ENCODE results near the gene CYSLTR2. TPM values are rescaled to one million over a fixed set of nuclear protein-coding genes. Genes with fewer than 3 reads are reported as not detected.

The CYSLTR2 gene
- total and polyA plus RNA-seq, 2 experiments from 2014 or later: not detected

DNA sequence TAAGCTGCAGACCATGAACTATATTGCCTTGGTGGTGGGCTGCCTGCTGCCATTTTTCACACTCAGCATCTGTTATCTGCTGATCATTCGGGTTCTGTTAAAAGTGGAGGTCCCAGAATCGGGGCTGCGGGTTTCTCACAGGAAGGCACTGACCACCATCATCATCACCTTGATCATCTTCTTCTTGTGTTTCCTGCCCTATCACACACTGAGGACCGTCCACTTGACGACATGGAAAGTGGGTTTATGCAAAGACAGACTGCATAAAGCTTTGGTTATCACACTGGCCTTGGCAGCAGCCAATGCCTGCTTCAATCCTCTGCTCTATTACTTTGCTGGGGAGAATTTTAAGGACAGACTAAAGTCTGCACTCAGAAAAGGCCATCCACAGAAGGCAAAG is 53.7 kb downstream of the CYSLTR2 start:
- H3K4me2 ChIP-seq (ENCODE audit: unreplicated experiment): no peak overlapping the region
- no peak for DNase-seq
- in situ Hi-C loops (cut with MboI): no loop called here

DNA sequence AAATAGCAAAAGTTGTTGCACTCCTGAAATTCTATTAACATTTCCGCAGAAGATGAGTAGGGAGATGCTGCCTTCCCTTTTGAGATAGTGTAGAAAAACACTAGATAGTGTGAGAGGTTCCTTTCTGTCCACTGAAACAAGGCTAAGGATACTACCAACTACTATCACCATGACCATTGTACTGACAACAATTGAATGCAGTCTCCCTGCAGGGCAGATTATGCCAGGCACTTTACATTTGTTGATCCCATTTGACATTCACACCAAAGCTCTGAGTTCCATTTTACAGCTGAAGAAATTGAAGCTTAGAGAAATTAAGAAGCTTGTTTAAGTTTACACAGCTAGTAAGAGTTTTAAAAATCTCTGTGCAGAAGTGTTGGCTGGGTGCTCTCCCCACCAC is 55.0 kb downstream of the CYSLTR2 start:
- TF ChIP-seq EZH2phosphoT487 (IDR thresholded peaks at IDR 0.05; ENCODE audit: insufficient read depth, low read depth): no peak
- no peak for TF ChIP-seq EZH2 (IDR thresholded peaks at IDR 0.05; ENCODE audit: insufficient read depth, poor library complexity, severe bottlenecking)
- DNase-seq: no peak
- Histone ChIP-seq H3F3A (ENCODE audit: insufficient read depth) (no peaks in the 10 kb centered on the region), H2AFZ (no peak overlapping the region), H3K27me3 (replicated peaks; ENCODE audit: insufficient read depth) (peaks cover 20% of the 10 kb centered on the region; the same call in 1 of the 2 replicates), H3K4me3 (no peak overlapping the region), H3K9me2 (ENCODE audit: insufficient read depth) (no peaks in the 10 kb centered on the region), H3K27ac (no peak overlapping the region), H4K20me1 (ENCODE audit: insufficient read depth) (no peaks in the 10 kb centered on the region), H3K9me3 (ENCODE audit: low read depth) (no peaks in the 10 kb centered on the region), H3K4me1 (ENCODE audit: insufficient read depth) (no peaks in the 10 kb centered on the region), H3K36me3 (ENCODE audit: low read depth) (no peaks in the 10 kb centered on the region), H3K9ac (no peak overlapping the region), H3K4me2 (ENCODE audit: unreplicated experiment) (no peak overlapping the region), H3K79me2 (ENCODE audit: insufficient read depth) (no peaks in the 10 kb centered on the region)
- in situ Hi-C loops (cut with MboI): no loop called here
- 21 to 23% methylated on average over 1 of the region's 1 CpG for WGBS, 2 experiments (ENCODE audit: low coverage in 1 of 2, low lambda C conversion rate in 2 of 2, missing lambda C conversion rate in 2 of 2)

More for the DNA sequence above, 53.7 kb downstream of the CYSLTR2 start:
- H3K4me1 ChIP-seq (ENCODE audit: insufficient read depth): no peaks in the 10 kb centered on the region
- no peak overlapping the region for H3K9ac ChIP-seq
- H3K27ac ChIP-seq: no peak overlapping the region
- H3K36me3 ChIP-seq (ENCODE audit: low read depth): no peaks in the 10 kb centered on the region
- TF ChIP-seq EZH2 (IDR thresholded peaks at IDR 0.05; ENCODE audit: insufficient read depth, poor library complexity, severe bottlenecking) (no peak), EZH2phosphoT487 (IDR thresholded peaks at IDR 0.05; ENCODE audit: insufficient read depth, low read depth) (no peak)
- no peak overlapping the region for H3K4me3 ChIP-seq
- no peaks in the 10 kb centered on the region for H4K20me1 ChIP-seq (ENCODE audit: insufficient read depth)
- no peaks in the 10 kb centered on the region for H3K9me3 ChIP-seq (ENCODE audit: low read depth)
- H2AFZ ChIP-seq: no peak overlapping the region
- no peaks in the 10 kb centered on the region for H3F3A ChIP-seq (ENCODE audit: insufficient read depth)
- H3K9me2 ChIP-seq (ENCODE audit: insufficient read depth): no peaks in the 10 kb centered on the region
- WGBS, 2 experiments (ENCODE audit: low coverage in 1 of 2, low lambda C conversion rate in 2 of 2, missing lambda C conversion rate in 2 of 2): 44 to 56% methylated on average over 5 of the region's 5 CpGs
- no peaks in the 10 kb centered on the region for H3K79me2 ChIP-seq (ENCODE audit: insufficient read depth)
- H3K27me3 ChIP-seq (replicated peaks; ENCODE audit: insufficient read depth): peaks cover 20% of the 10 kb centered on the region; the same call in 1 of the 2 replicates

DNA sequence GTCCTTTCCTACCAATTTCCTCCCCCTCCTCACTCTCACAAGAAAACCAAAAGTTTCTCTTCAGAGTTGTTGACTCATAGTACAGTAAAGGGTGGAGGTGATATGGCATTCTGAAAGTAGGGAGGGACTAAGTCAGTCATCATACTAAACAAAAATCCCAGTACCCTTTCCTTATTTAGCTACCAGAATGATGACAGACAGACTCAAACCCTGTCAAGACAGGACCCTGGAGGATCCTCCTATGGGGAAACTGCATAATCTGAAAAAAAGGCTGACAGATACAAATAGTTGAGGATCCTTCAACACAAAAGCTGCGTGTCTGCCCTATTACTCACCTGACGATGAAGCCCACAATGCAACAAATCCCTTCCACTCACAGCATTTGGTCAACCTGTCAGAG is 55.5 kb downstream of the CYSLTR2 start:
- TF ChIP-seq EZH2 (IDR thresholded peaks at IDR 0.05; ENCODE audit: insufficient read depth, poor library complexity, severe bottlenecking) (no peak), EZH2phosphoT487 (IDR thresholded peaks at IDR 0.05; ENCODE audit: insufficient read depth, low read depth) (no peak)
- H3K4me3 ChIP-seq: no peak overlapping the region
- no peaks in the 10 kb centered on the region for H3K4me1 ChIP-seq (ENCODE audit: insufficient read depth)
- no peaks in the 10 kb centered on the region for H3K9me3 ChIP-seq (ENCODE audit: low read depth)
- in situ Hi-C loops (cut with MboI): no loop called here
- peaks cover 20% of the 10 kb centered on the region; the same call in 1 of the 2 replicates for H3K27me3 ChIP-seq (replicated peaks; ENCODE audit: insufficient read depth)
- no peaks in the 10 kb centered on the region for H3K9me2 ChIP-seq (ENCODE audit: insufficient read depth)
- no peaks in the 10 kb centered on the region for H4K20me1 ChIP-seq (ENCODE audit: insufficient read depth)
- WGBS, 2 experiments (ENCODE audit: low coverage in 1 of 2, low lambda C conversion rate in 2 of 2, missing lambda C conversion rate in 2 of 2): 57 to 63% methylated on average over 2 of the region's 2 CpGs
- no peak overlapping the region for H3K27ac ChIP-seq
- no peaks in the 10 kb centered on the region for H3K79me2 ChIP-seq (ENCODE audit: insufficient read depth)
- H3K9ac ChIP-seq: no peak overlapping the region
- H2AFZ ChIP-seq: no peak overlapping the region
- H3F3A ChIP-seq (ENCODE audit: insufficient read depth): no peaks in the 10 kb centered on the region
- DNase-seq: no peak
- H3K36me3 ChIP-seq (ENCODE audit: low read depth): no peaks in the 10 kb centered on the region
- H3K4me2 ChIP-seq (ENCODE audit: unreplicated experiment): no peak overlapping the region

DNA sequence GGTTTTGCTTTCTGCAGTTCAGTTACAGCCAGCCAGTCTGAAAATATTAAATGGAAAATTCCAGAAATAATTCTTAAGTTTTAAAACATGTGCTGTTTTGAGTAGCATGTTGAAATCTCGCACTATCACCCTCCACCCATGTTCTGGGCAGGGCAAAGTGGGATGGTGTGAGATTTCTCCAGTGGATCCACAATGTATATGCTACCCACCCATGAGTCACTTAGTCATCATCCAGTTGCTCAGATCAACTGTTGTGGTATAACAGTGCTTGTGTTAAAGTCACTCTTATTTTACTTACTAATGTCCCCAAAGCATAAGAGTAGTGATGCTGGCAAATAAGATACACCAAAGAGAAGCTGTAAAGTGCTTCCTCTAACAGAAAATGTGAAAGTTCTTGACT is 56.4 kb downstream of the CYSLTR2 start:
- Histone ChIP-seq H4K20me1 (ENCODE audit: insufficient read depth) (no peaks in the 10 kb centered on the region), H3K4me3 (no peak overlapping the region), H3K9me2 (ENCODE audit: insufficient read depth) (no peaks in the 10 kb centered on the region), H3F3A (ENCODE audit: insufficient read depth) (no peaks in the 10 kb centered on the region), H3K79me2 (ENCODE audit: insufficient read depth) (no peaks in the 10 kb centered on the region), H3K27me3 (replicated peaks; ENCODE audit: insufficient read depth) (peaks cover 12% of the 10 kb centered on the region; the same call in 1 of the 2 replicates), H3K27ac (no peak overlapping the region), H3K9me3 (ENCODE audit: low read depth) (no peaks in the 10 kb centered on the region), H3K9ac (no peak overlapping the region), H3K36me3 (ENCODE audit: low read depth) (no peaks in the 10 kb centered on the region), H2AFZ (no peak overlapping the region), H3K4me2 (ENCODE audit: unreplicated experiment) (no peak overlapping the region), H3K4me1 (ENCODE audit: insufficient read depth) (no peaks in the 10 kb centered on the region)
- TF ChIP-seq EZH2 (IDR thresholded peaks at IDR 0.05; ENCODE audit: insufficient read depth, poor library complexity, severe bottlenecking) (no peak), EZH2phosphoT487 (IDR thresholded peaks at IDR 0.05; ENCODE audit: insufficient read depth, low read depth) (no peak)
- DNase-seq: no peak
- 61 to 68% methylated on average over 1 of the region's 1 CpG for WGBS, 2 experiments (ENCODE audit: low coverage in 1 of 2, low lambda C conversion rate in 2 of 2, missing lambda C conversion rate in 2 of 2)
- in situ Hi-C loops (cut with MboI): no loop called here

DNA sequence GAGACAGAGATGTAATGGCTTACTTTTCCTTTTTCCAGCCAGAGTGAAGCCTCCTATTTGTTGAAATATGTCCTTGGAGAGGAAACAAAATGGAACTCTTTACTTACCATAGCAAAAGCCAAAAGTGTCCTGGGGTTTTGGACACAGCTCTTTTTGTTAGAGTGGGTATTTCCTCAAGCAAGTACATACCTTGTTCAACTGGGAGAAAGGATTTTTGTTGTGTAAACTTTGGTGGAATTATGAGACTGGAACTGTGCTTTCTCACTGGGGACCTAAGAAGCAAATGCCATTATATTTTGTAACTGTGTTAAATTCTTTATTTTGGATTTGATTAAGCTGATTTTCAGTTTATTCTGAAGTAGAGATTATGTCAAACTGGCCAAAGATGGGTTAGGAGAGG is 58.4 kb downstream of the CYSLTR2 start:
- H3K27ac ChIP-seq: no peak overlapping the region
- no peaks in the 10 kb centered on the region for H3K79me2 ChIP-seq (ENCODE audit: insufficient read depth)
- no peak for DNase-seq
- no peak overlapping the region for H3K4me2 ChIP-seq (ENCODE audit: unreplicated experiment)
- TF ChIP-seq EZH2phosphoT487 (IDR thresholded peaks at IDR 0.05; ENCODE audit: insufficient read depth, low read depth) (no peak), EZH2 (IDR thresholded peaks at IDR 0.05; ENCODE audit: insufficient read depth, poor library complexity, severe bottlenecking) (no peak)
- no peak overlapping the region for H3K9ac ChIP-seq
- in situ Hi-C loops (cut with MboI): no loop called here
- H3K4me1 ChIP-seq (ENCODE audit: insufficient read depth): no peaks in the 10 kb centered on the region
- no peaks in the 10 kb centered on the region for H3K9me2 ChIP-seq (ENCODE audit: insufficient read depth)
- H2AFZ ChIP-seq: no peak overlapping the region
- H3K9me3 ChIP-seq (ENCODE audit: low read depth): no peaks in the 10 kb centered on the region
- no peaks in the 10 kb centered on the region for H3F3A ChIP-seq (ENCODE audit: insufficient read depth)
- H3K36me3 ChIP-seq (ENCODE audit: low read depth): no peaks in the 10 kb centered on the region
- no peaks in the 10 kb centered on the region for H4K20me1 ChIP-seq (ENCODE audit: insufficient read depth)
- H3K4me3 ChIP-seq: no peak overlapping the region
- peaks cover 8% of the 10 kb centered on the region; the same call in 1 of the 2 replicates for H3K27me3 ChIP-seq (replicated peaks; ENCODE audit: insufficient read depth)
